Measurements from ENCODE around the gene KHK. TPM values are rescaled to one million over a fixed set of nuclear protein-coding genes. Genes with fewer than 3 reads are reported as not detected.

The KHK gene
- total and polyA plus RNA-seq, 9 of the 15 experiments (the other 6 are each of a cell fraction or from before 2014, with no cell fraction given) = 1.5 to 10.7 (median 5.2) TPM

- TF ChIP-seq, protein P1, sequence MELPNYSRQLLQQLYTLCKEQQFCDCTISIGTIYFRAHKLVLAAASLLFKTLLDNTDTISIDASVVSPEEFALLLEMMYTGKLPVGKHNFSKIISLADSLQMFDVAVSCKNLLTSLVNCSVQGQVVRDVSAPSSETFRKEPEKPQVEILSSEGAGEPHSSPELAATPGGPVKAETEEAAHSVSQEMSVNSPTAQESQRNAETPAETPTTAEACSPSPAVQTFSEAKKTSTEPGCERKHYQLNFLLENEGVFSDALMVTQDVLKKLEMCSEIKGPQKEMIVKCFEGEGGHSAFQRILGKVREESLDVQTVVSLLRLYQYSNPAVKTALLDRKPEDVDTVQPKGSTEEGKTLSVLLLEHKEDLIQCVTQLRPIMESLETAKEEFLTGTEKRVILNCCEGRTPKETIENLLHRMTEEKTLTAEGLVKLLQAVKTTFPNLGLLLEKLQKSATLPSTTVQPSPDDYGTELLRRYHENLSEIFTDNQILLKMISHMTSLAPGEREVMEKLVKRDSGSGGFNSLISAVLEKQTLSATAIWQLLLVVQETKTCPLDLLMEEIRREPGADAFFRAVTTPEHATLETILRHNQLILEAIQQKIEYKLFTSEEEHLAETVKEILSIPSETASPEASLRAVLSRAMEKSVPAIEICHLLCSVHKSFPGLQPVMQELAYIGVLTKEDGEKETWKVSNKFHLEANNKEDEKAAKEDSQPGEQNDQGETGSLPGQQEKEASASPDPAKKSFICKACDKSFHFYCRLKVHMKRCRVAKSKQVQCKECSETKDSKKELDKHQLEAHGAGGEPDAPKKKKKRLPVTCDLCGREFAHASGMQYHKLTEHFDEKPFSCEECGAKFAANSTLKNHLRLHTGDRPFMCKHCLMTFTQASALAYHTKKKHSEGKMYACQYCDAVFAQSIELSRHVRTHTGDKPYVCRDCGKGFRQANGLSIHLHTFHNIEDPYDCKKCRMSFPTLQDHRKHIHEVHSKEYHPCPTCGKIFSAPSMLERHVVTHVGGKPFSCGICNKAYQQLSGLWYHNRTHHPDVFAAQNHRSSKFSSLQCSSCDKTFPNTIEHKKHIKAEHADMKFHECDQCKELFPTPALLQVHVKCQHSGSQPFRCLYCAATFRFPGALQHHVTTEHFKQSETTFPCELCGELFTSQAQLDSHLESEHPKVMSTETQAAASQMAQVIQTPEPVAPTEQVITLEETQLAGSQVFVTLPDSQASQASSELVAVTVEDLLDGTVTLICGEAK (IDR thresholded peaks at IDR 0.05) = peak; percentile 8; the same call in 1 of the 2 replicates
- TF ChIP-seq, protein P1 (CRISPR knock-in tag; IDR thresholded peaks at IDR 0.05) = no peak
- no peak for TF ChIP-seq MTA1 (IDR thresholded peaks at IDR 0.05; ENCODE audit: borderline replicate concordance)
- TF ChIP-seq HDAC2 (IDR thresholded peaks at IDR 0.05) = peak; percentile 20; the same call in 1 of the 2 replicates
- no peak for TF ChIP-seq GTF2A2 (tag; IDR thresholded peaks at IDR 0.05)
- TF ChIP-seq CBFA2T2 (conservative IDR thresholded peaks at IDR 0.05) = no peak
- no peak for TF ChIP-seq THRAP3 (IDR thresholded peaks at IDR 0.05; ENCODE audit: borderline replicate concordance)
- TF ChIP-seq MCM2 (IDR thresholded peaks at IDR 0.05; ENCODE audit: low read depth) = no peak
- TF ChIP-seq STAT5A (IDR thresholded peaks at IDR 0.05; ENCODE audit: borderline replicate concordance, low read length) = no peak
- TF ChIP-seq ZNF561 (CRISPR knock-in tag; conservative IDR thresholded peaks at IDR 0.05) = no peak
- TF ChIP-seq POLR2G (IDR thresholded peaks at IDR 0.05; ENCODE audit: low read depth, low read length) = peak; percentile 3; the same call in 1 of the 2 replicates
- no peak for TF ChIP-seq RB1 (IDR thresholded peaks at IDR 0.05; ENCODE audit: low read depth)
- TF ChIP-seq, protein P2, sequence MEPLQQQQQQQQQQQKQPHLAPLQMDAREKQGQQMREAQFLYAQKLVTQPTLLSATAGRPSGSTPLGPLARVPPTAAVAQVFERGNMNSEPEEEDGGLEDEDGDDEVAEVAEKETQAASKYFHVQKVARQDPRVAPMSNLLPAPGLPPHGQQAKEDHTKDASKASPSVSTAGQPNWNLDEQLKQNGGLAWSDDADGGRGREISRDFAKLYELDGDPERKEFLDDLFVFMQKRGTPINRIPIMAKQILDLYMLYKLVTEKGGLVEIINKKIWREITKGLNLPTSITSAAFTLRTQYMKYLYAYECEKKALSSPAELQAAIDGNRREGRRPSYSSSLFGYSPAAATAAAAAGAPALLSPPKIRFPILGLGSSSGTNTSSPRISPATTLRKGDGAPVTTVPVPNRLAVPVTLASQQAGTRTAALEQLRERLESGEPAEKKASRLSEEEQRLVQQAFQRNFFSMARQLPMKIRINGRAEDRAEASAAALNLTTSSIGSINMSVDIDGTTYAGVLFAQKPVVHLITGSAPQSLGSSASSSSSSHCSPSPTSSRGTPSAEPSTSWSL (CRISPR knock-in tag; IDR thresholded peaks at IDR 0.05; ENCODE audit: borderline replicate concordance) = no peak
- no peak for TF ChIP-seq CBFA2T3 (IDR thresholded peaks at IDR 0.05)
- TF ChIP-seq, protein P3, sequence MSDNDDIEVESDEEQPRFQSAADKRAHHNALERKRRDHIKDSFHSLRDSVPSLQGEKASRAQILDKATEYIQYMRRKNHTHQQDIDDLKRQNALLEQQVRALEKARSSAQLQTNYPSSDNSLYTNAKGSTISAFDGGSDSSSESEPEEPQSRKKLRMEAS (CRISPR knock-in tag; IDR thresholded peaks at IDR 0.05) = 0 out of 2 replicates have a peak, but pooled peaks have one; percentile 23
- no peak for TF ChIP-seq HOXB6 (CRISPR knock-in tag; IDR thresholded peaks at IDR 0.05; ENCODE audit: borderline replicate concordance)
- TF ChIP-seq ZNF174 (CRISPR knock-in tag; IDR thresholded peaks at IDR 0.05) = no peak
- TF ChIP-seq MIER1 (IDR thresholded peaks at IDR 0.05; ENCODE audit: low read depth) = peak; percentile 56; the same call in 1 of the 2 replicates
- TF ChIP-seq HIVEP1 (CRISPR knock-in tag; IDR thresholded peaks at IDR 0.05) = no peak
- TF ChIP-seq POLR2AphosphoS2 (IDR thresholded peaks at IDR 0.05; ENCODE audit: low read length) = no peak
Observed at GRCh38 chr2:27134781-27135477, 48.4 kb downstream of the KHK start (continued).
